ENCODE measurements around the gene TMED10.

The TMED10 gene

GRCh38 chr14:75191100-75191499 is 14.7 kb upstream of the TMED10 start:
- TF ChIP-seq REST (IDR thresholded peaks at IDR 0.05; ENCODE audit: insufficient read depth in 1 of 2, low read depth in 2 of 2, low read length in 2 of 2) (no peak), TAF1 (IDR thresholded peaks at IDR 0.05; ENCODE audit: borderline replicate concordance, insufficient read depth, low read length) (no peak), SIN3A (IDR thresholded peaks at IDR 0.05; ENCODE audit: borderline replicate concordance, insufficient read depth, low read length) (no peak)

GRCh38 chr14:75190023-75190422 is 13.6 kb upstream of the TMED10 start:
- TF ChIP-seq FOXP2 (optimal IDR thresholded peaks at IDR 0.05; ENCODE audit: borderline replicate concordance, extremely low read depth, extremely low read length, insufficient read depth) (no peak), POLR2AphosphoS5 (IDR thresholded peaks at IDR 0.05; ENCODE audit: low read depth, low read length) (no peak), REST (IDR thresholded peaks at IDR 0.05; ENCODE audit: insufficient read depth in 1 of 2, low read depth in 2 of 2, low read length in 2 of 2) (no peak), TAF1 (IDR thresholded peaks at IDR 0.05; ENCODE audit: borderline replicate concordance, insufficient read depth, low read length) (no peak), SIN3A (IDR thresholded peaks at IDR 0.05; ENCODE audit: borderline replicate concordance, insufficient read depth, low read length) (no peak)

GRCh38 chr14:75188520-75189268 is 12.3 kb upstream of the TMED10 start:
- no peak for TF ChIP-seq REST (IDR thresholded peaks at IDR 0.05; ENCODE audit: insufficient read depth in 1 of 2, low read depth in 2 of 2, low read length in 2 of 2)
- no peak for TF ChIP-seq TAF1 (IDR thresholded peaks at IDR 0.05; ENCODE audit: borderline replicate concordance, insufficient read depth, low read length)
- no peak for TF ChIP-seq POLR2AphosphoS5 (IDR thresholded peaks at IDR 0.05; ENCODE audit: low read depth, low read length)
- no peak for TF ChIP-seq SIN3A (IDR thresholded peaks at IDR 0.05; ENCODE audit: borderline replicate concordance, insufficient read depth, low read length)
- TF ChIP-seq FOXP2 (optimal IDR thresholded peaks at IDR 0.05; ENCODE audit: borderline replicate concordance, extremely low read depth, extremely low read length, insufficient read depth), result no peak

- TF ChIP-seq FOXP2 (optimal IDR thresholded peaks at IDR 0.05; ENCODE audit: borderline replicate concordance, extremely low read depth, extremely low read length, insufficient read depth) (no peak), REST (IDR thresholded peaks at IDR 0.05; ENCODE audit: insufficient read depth in 1 of 2, low read depth in 2 of 2, low read length in 2 of 2) (no peak)
Measured at GRCh38 chr14:75188086-75188485, 11.7 kb upstream of the TMED10 start.

GRCh38 chr14:75186953-75187352 is 10.5 kb upstream of the TMED10 start:
- TF ChIP-seq TAF1 (IDR thresholded peaks at IDR 0.05; ENCODE audit: borderline replicate concordance, insufficient read depth, low read length) (no peak), SIN3A (IDR thresholded peaks at IDR 0.05; ENCODE audit: borderline replicate concordance, insufficient read depth, low read length) (no peak), REST (IDR thresholded peaks at IDR 0.05; ENCODE audit: insufficient read depth in 1 of 2, low read depth in 2 of 2, low read length in 2 of 2) (no peak)
